Mesothelial cell of epicardium (in vitro differentiated cells): ENCODE data around the gene LRRK1. TPM values are rescaled to one million over a fixed set of nuclear protein-coding genes. Genes with fewer than 3 reads are reported as not detected.
A peak's percentile ranks its signal among the peaks of the same experiment; 100 is the strongest.

Experiments used
- DNase-seq, 2 experiments: peaks; one replicate each; pipeline ENCODE4 v3.0.0; 2021; ENCODE audit warnings: low spot score in 2 of 2; ENCODE audit not compliant: unreplicated experiment in 2 of 2
- H3K27ac Mint-ChIP-seq: 2 replicates; pipeline ENCODE4 v1.8.0; 2021; ENCODE audit warnings: mixed read lengths
- H3K27me3 Mint-ChIP-seq: 2 replicates; pipeline ENCODE4 v1.8.0; 2021; ENCODE audit warnings: low read depth, mixed read lengths
- H3K36me3 Mint-ChIP-seq: 2 replicates; pipeline ENCODE4 v1.8.0; 2021; ENCODE audit warnings: mixed read lengths
- H3K4me1 Mint-ChIP-seq: 2 replicates; pipeline ENCODE4 v1.8.0; 2021; ENCODE audit warnings: mixed read lengths
- H3K4me3 Mint-ChIP-seq: 2 replicates; pipeline ENCODE4 v1.8.0; 2021; ENCODE audit warnings: mild to moderate bottlenecking, moderate library complexity, mixed read lengths
- H3K9me3 Mint-ChIP-seq: 2 replicates; pipeline ENCODE4 v1.8.0; 2021; ENCODE audit warnings: mixed read lengths
- total RNA-seq: library from RNA; stranded (reverse); gene quantifications from 3 replicates; pipeline ENCODE4 v1.2.1, GENCODE V29; 2021
- TF ChIP-seq, protein P1 (sequence below): fragments of 200-600 bp; sonication (generic); IDR thresholded peaks from one replicate; pipeline ENCODE4 v1.5.0; 2021; ENCODE audit warnings: antibody characterized with exemption; ENCODE audit not compliant: unreplicated experiment

LRRK1 gene
- total RNA-seq, 1 donor from 2014 or later = 2.3 TPM

DNA sequence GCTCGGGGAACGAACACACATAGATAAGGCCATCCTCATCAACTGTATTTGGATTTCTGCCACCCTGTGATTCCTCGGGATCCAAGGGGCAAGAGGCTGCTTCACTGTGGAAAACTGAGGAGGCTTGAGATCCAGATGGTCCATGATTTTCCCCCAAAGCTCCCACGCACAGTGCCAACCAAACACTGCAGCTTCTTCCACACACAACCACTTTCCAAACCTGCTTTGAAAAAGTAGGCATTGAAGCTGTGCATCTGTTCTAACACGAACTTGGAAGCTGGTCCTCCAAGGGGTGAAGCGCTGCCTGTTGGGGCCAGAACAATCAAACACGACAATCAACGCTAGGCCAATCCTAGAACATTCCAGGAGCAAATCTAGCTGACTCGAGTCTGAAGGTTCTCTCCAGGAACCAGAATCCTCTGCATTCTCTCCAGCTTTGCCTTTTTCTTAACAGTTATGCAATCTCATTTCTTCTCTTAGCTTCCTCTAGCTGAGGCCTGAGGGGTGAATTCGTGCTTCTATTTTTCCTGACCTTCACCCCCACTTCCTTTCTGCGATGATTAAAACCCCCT is 104.4 kb downstream of the LRRK1 start:
- H3K4me3 Mint-ChIP-seq = no peak overlapping the region
- H3K4me1 Mint-ChIP-seq = peaks cover 4% of the 10 kb centered on the region
- no peaks in the 10 kb centered on the region for H3K9me3 Mint-ChIP-seq
- no peaks in the 10 kb centered on the region for H3K36me3 Mint-ChIP-seq
- DNase-seq = peak in 1 of 2 experiments; percentile 27
- TF ChIP-seq, protein P1, sequence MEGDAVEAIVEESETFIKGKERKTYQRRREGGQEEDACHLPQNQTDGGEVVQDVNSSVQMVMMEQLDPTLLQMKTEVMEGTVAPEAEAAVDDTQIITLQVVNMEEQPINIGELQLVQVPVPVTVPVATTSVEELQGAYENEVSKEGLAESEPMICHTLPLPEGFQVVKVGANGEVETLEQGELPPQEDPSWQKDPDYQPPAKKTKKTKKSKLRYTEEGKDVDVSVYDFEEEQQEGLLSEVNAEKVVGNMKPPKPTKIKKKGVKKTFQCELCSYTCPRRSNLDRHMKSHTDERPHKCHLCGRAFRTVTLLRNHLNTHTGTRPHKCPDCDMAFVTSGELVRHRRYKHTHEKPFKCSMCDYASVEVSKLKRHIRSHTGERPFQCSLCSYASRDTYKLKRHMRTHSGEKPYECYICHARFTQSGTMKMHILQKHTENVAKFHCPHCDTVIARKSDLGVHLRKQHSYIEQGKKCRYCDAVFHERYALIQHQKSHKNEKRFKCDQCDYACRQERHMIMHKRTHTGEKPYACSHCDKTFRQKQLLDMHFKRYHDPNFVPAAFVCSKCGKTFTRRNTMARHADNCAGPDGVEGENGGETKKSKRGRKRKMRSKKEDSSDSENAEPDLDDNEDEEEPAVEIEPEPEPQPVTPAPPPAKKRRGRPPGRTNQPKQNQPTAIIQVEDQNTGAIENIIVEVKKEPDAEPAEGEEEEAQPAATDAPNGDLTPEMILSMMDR = no peak
- peak overlapping the region; percentile 62 for H3K27ac Mint-ChIP-seq
- no peaks in the 10 kb centered on the region for H3K27me3 Mint-ChIP-seq

DNA sequence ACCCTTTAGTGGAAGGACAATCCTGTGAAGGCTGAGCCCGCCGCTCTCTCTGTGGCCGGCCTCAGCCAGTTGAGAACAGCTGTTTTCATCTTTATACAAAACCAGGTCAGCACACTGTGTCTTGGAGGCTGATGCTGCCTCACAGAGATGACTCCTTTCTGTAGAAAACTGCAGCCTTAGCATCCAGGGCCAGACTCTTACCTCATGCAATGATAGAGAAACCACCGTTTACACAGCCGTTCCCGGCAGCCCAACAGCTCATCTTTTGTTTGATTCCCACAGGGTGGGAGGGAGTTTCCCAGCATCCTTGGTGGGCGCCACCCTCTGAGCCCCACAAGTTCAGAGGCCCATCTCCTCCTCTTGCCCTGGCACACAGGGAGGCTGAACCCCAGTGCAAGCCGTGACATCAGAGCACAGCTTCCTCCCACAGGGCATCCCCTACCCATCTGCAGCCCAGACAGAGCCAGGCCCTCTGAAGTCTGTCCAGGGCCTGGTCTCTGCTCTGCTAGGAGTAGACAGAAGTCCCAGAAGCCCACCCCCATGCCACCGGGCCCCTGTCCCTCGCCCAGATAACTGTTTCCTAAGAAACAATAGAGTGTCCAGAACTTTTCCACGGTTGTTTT is 105.0 kb downstream of the LRRK1 start:
- TF ChIP-seq, protein P1 = no peak
- Mint-ChIP-seq H3K9me3 (no peaks in the 10 kb centered on the region), H3K27ac (peak overlapping the region; percentile 62), H3K4me1 (peaks cover 4% of the 10 kb centered on the region), H3K4me3 (no peak overlapping the region), H3K27me3 (peaks cover under 1% of the 10 kb centered on the region), H3K36me3 (no peaks in the 10 kb centered on the region)
- DNase-seq = peak; percentile 3 to 31

DNA sequence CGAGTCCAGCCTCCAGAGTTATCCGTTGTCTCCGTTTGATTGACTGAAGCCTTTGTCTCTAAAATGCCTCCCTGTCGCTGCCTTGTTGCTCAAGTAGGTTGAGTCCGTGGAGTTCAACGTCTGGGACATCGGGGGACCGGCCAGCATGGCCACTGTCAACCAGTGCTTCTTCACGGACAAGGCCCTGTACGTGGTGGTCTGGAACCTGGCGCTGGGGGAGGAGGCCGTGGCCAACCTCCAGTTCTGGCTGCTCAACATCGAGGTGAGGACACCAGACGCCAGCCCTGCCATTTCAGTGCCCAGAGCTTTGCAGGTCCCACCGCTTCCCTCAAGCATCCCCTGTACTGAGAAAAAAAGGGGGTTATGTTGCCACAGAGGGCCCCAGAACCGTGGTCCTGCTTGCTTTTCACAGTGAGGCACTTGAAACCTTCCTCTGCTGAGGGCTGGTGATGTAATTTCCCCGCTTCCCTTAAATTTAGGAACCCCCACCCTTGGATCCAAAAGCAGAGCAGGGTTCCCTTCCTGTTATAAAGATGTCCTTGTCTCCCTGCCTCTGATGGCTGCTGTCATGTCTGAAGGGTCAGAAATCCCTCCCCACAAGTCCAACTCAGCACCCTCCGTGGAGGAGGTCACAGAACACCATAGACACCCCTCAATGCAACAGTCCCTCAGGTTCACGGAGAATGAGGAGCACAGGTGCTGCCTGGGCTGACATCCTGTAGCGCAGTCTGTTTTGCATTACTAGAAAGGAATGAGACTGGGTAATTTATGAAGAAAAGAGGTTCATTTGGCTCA is 105.7 kb downstream of the LRRK1 start:
- Mint-ChIP-seq H3K4me1 (peaks cover 4% of the 10 kb centered on the region), H3K27me3 (peaks cover 2% of the 10 kb centered on the region), H3K9me3 (no peaks in the 10 kb centered on the region), H3K4me3 (no peak overlapping the region), H3K27ac (no peak overlapping the region), H3K36me3 (no peaks in the 10 kb centered on the region)
- peak in 1 of 2 experiments; percentile 9 for DNase-seq
- TF ChIP-seq, protein P1 = no peak

DNA sequence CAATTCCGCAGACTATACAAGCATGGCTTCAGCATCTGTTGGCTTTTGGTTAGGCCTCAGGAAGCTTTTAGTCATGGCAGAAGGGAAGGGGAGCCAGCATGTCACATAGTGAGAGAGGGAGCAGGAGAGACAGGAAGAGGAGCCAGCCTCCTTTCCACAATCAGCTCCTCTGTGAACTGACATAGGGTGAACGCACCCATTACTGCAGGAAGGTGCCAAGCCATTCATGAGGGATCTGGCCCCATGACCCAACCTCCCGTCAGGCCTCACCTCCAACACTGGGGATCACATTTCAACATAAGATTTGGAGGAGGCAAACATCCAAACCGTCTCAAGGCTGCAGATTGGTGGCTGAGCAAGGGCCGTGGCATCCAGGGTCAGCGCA is 106.3 kb downstream of the LRRK1 start:
- TF ChIP-seq, protein P1 = no peak
- H3K27ac Mint-ChIP-seq = no peak overlapping the region
- H3K27me3 Mint-ChIP-seq = peaks cover 2% of the 10 kb centered on the region
- no peaks in the 10 kb centered on the region for H3K36me3 Mint-ChIP-seq
- peak in 1 of 2 experiments; percentile 6 for DNase-seq
- H3K4me3 Mint-ChIP-seq = no peak overlapping the region
- H3K4me1 Mint-ChIP-seq = peaks cover 4% of the 10 kb centered on the region
- H3K9me3 Mint-ChIP-seq = no peaks in the 10 kb centered on the region

DNA sequence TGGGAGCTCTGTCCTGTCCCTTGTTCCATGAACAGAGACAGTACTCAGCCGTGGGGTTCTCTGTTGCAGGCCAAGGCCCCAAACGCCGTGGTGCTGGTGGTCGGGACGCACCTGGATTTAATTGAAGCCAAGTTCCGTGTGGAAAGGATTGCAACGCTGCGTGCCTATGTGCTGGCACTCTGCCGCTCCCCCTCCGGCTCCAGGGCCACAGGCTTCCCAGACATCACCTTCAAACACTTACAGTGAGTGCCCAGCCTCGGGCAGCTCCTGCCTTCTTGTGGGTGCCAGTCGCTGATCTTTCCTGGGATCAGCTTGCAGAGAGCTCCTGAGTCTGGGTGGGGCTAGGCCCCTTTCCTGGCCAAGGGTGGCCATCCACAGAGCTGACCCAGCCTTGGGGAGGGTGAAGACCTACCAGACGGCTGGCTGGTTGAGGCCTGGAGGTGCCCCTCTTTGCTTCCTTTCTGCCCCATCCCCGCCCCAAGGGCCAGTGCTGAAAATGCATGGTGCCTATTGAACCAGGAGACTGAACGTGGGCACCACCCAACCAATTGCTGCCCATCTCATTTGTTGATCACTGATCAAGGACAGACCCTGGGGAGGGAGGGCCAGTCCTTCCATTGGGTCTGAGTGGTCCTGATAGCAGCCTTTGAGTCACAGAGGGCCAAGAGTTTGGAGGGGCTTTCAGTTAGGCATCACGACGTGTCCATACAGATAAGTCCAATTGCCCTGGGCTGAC is 106.9 kb downstream of the LRRK1 start:
- H3K27ac Mint-ChIP-seq = no peak overlapping the region
- peaks cover 4% of the 10 kb centered on the region for H3K4me1 Mint-ChIP-seq
- peaks cover 2% of the 10 kb centered on the region for H3K27me3 Mint-ChIP-seq
- DNase-seq = peak; percentile 1 to 24
- TF ChIP-seq, protein P1 = no peak
- no peaks in the 10 kb centered on the region for H3K36me3 Mint-ChIP-seq
- no peak overlapping the region for H3K4me3 Mint-ChIP-seq
- no peaks in the 10 kb centered on the region for H3K9me3 Mint-ChIP-seq
